ENCODE results near the gene UHRF2.
"Not testable (repeated sequence)": the region's sequence is repeated elsewhere in the genome, so short reads cannot be mapped to it uniquely, and the experiment has no call there.

UHRF2 gene

GRCh38 chr9:6428940-6429889 lies 16.2 kb downstream of the UHRF2 start:
- DNase-seq = no peak

GRCh38 chr9:6431038-6431437 lies 18.0 kb downstream of the UHRF2 start:
- DNase-seq = no peak

GRCh38 chr9:6433410-6433809 lies 20.4 kb downstream of the UHRF2 start:
- DNase-seq = no peak

- DNase-seq = no peak
Measured at GRCh38 chr9:6439051-6439703, 26.2 kb downstream of the UHRF2 start.

GRCh38 chr9:6440405-6440804 lies 27.4 kb downstream of the UHRF2 start:
- DNase-seq = no peak

- DNase-seq = no peak
Measured at GRCh38 chr9:6441269-6441668, 28.3 kb downstream of the UHRF2 start.

GRCh38 chr9:6443661-6444060 lies 30.7 kb downstream of the UHRF2 start:
- DNase-seq = no peak

GRCh38 chr9:6444128-6444527 lies 31.1 kb downstream of the UHRF2 start:
- DNase-seq = no peak

GRCh38 chr9:6449086-6449485 lies 36.1 kb downstream of the UHRF2 start:
- DNase-seq = no peak

- no peak for DNase-seq
Measured at GRCh38 chr9:6449645-6450044, 36.6 kb downstream of the UHRF2 start.

GRCh38 chr9:6450641-6451375 lies 37.8 kb downstream of the UHRF2 start:
- no peak for DNase-seq

- not testable (repeated sequence) for DNase-seq
Measured at GRCh38 chr9:6455292-6455691, 42.3 kb downstream of the UHRF2 start.

GRCh38 chr9:6458704-6459103 lies 45.7 kb downstream of the UHRF2 start:
- not testable (repeated sequence) for DNase-seq

- DNase-seq = no peak
Measured at GRCh38 chr9:6459718-6460117, 46.7 kb downstream of the UHRF2 start.

- no peak for DNase-seq
Measured at GRCh38 chr9:6460189-6460768, 47.3 kb downstream of the UHRF2 start.

- no peak for DNase-seq
Measured at GRCh38 chr9:6461619-6462018, 48.6 kb downstream of the UHRF2 start.

GRCh38 chr9:6467006-6467625 lies 54.1 kb downstream of the UHRF2 start:
- no peak for DNase-seq

- no peak for DNase-seq
Measured at GRCh38 chr9:6471231-6471850, 58.3 kb downstream of the UHRF2 start.

GRCh38 chr9:6473151-6473550 lies 60.2 kb downstream of the UHRF2 start:
- no peak for DNase-seq

GRCh38 chr9:6479959-6480358 lies 67.0 kb downstream of the UHRF2 start:
- no peak for DNase-seq

- no peak for DNase-seq
Measured at GRCh38 chr9:6484210-6484609, 71.2 kb downstream of the UHRF2 start.

GRCh38 chr9:6488395-6488794 lies 75.4 kb downstream of the UHRF2 start:
- no peak for DNase-seq

Measured in activated CD8-positive, alpha-beta memory T cell treated with anti-CD3 and anti-CD28 coated beads, Interleukin-2, amount 50 U/mL, for 4 hours (primary cell).